Measurements from ENCODE around the gene PFKFB1. TPM values are rescaled to one million over a fixed set of nuclear protein-coding genes. Genes with fewer than 3 reads are reported as not detected.

Gene PFKFB1
- polyA plus RNA-seq, 1 donor (not counting 4 experiments of a cell fraction or from before 2014, with no cell fraction given), result 0.33 TPM

- H3K4me2 ChIP-seq (ENCODE audit: control insufficient read depth, extremely low read depth, insufficient read depth, low read depth, low read length), result no peak overlapping the region
- H3K4me3 ChIP-seq (ENCODE audit: control insufficient read depth in 2 of 3, extremely low read depth in 1 of 3, insufficient read depth in 2 of 3, low read depth in 1 of 3, low read length in 3 of 3), result no peak overlapping the region
- dilution Hi-C loops (cut with MboI; ENCODE audit: extremely low pct_ligation_motif_present, low sequenced_read_pairs), result no loop called here
- no peaks in the 10 kb centered on the region for H3K27me3 ChIP-seq (ENCODE audit: control insufficient read depth, extremely low read depth, insufficient read depth, low read length)
- FAIRE-seq (no peak), DNase-seq (ENCODE audit: low read depth, low spot score) (no peak)
- H3K27ac ChIP-seq (ENCODE audit: control insufficient read depth, insufficient read depth, low read length), result no peak overlapping the region
- H3K9ac ChIP-seq (ENCODE audit: control insufficient read depth, extremely low read depth, insufficient read depth, low read length), result no peak overlapping the region
- H3K4me1 ChIP-seq (ENCODE audit: control insufficient read depth, extremely low read depth, insufficient read depth, low read length), result no peaks in the 10 kb centered on the region
- TF ChIP-seq EZH2 (IDR thresholded peaks at IDR 0.05; ENCODE audit: low read length), result no peak
- TF ChIP-seq, protein P1, sequence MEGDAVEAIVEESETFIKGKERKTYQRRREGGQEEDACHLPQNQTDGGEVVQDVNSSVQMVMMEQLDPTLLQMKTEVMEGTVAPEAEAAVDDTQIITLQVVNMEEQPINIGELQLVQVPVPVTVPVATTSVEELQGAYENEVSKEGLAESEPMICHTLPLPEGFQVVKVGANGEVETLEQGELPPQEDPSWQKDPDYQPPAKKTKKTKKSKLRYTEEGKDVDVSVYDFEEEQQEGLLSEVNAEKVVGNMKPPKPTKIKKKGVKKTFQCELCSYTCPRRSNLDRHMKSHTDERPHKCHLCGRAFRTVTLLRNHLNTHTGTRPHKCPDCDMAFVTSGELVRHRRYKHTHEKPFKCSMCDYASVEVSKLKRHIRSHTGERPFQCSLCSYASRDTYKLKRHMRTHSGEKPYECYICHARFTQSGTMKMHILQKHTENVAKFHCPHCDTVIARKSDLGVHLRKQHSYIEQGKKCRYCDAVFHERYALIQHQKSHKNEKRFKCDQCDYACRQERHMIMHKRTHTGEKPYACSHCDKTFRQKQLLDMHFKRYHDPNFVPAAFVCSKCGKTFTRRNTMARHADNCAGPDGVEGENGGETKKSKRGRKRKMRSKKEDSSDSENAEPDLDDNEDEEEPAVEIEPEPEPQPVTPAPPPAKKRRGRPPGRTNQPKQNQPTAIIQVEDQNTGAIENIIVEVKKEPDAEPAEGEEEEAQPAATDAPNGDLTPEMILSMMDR (optimal IDR thresholded peaks at IDR 0.05 in 1 of 3, IDR thresholded peaks at IDR 0.05 in 1 of 3, conservative IDR thresholded peaks at IDR 0.05 in 1 of 3; ENCODE audit: extremely low read depth in 1 of 3, insufficient read depth in 2 of 3, low read length in 3 of 3), result no peak
- H3K36me3 ChIP-seq (ENCODE audit: control insufficient read depth in 2 of 2, extremely low read depth in 1 of 2, insufficient read depth in 2 of 2, low read length in 2 of 2), result no peaks in the 10 kb centered on the region
- H3K79me2 ChIP-seq (ENCODE audit: control insufficient read depth, insufficient read depth, low read length), result no peaks in the 10 kb centered on the region
- H3K9me1 ChIP-seq (ENCODE audit: control insufficient read depth, extremely low read depth, insufficient read depth, low read length), result no peaks in the 10 kb centered on the region
- no peak overlapping the region for H2AFZ ChIP-seq (ENCODE audit: control insufficient read depth, low read length)
- no peaks in the 10 kb centered on the region for H4K20me1 ChIP-seq (ENCODE audit: control insufficient read depth, extremely low read depth, insufficient read depth, low read length)
- no peaks in the 10 kb centered on the region for H3K9me3 ChIP-seq (ENCODE audit: control insufficient read depth, low read depth, low read length)
Observed at GRCh38 chrX:55028611-55029010, 34.6 kb upstream of the PFKFB1 start.

DNA sequence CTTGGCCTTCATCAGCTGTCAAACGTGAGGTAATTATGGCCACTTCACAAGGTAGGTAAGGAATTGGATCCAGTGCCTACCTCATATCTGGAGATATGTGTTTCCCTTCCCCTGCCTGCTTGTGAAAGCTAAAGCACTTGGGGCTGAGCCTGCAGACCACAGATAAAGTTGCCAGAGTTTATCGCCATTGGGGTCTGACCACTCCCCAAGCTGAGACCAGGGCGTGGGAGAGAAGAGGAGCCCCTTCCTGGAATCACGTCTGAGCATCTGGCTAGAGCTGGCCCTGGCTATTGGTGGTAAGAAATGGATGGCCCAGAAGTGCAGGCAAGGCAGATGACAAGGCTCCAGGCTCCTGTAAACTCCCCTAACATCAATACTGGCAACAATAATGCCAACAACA is 34.1 kb upstream of the PFKFB1 start:
- Histone ChIP-seq H3K79me2 (ENCODE audit: control insufficient read depth, insufficient read depth, low read length) (no peaks in the 10 kb centered on the region), H3K27me3 (ENCODE audit: control insufficient read depth, extremely low read depth, insufficient read depth, low read length) (no peaks in the 10 kb centered on the region), H2AFZ (ENCODE audit: control insufficient read depth, low read length) (no peak overlapping the region), H3K4me1 (ENCODE audit: control insufficient read depth, extremely low read depth, insufficient read depth, low read length) (no peaks in the 10 kb centered on the region), H3K4me2 (ENCODE audit: control insufficient read depth, extremely low read depth, insufficient read depth, low read depth, low read length) (no peak overlapping the region), H3K9ac (ENCODE audit: control insufficient read depth, extremely low read depth, insufficient read depth, low read length) (no peak overlapping the region), H4K20me1 (ENCODE audit: control insufficient read depth, extremely low read depth, insufficient read depth, low read length) (no peaks in the 10 kb centered on the region), H3K4me3 (ENCODE audit: control insufficient read depth in 2 of 3, extremely low read depth in 1 of 3, insufficient read depth in 2 of 3, low read depth in 1 of 3, low read length in 3 of 3) (no peak overlapping the region), H3K9me3 (ENCODE audit: control insufficient read depth, low read depth, low read length) (no peaks in the 10 kb centered on the region), H3K36me3 (ENCODE audit: control insufficient read depth in 2 of 2, extremely low read depth in 1 of 2, insufficient read depth in 2 of 2, low read length in 2 of 2) (no peaks in the 10 kb centered on the region), H3K9me1 (ENCODE audit: control insufficient read depth, extremely low read depth, insufficient read depth, low read length) (no peaks in the 10 kb centered on the region), H3K27ac (ENCODE audit: control insufficient read depth, insufficient read depth, low read length) (no peak overlapping the region)
- no peak for TF ChIP-seq EZH2 (IDR thresholded peaks at IDR 0.05; ENCODE audit: low read length)
- TF ChIP-seq, protein P1 (optimal IDR thresholded peaks at IDR 0.05 in 1 of 3, IDR thresholded peaks at IDR 0.05 in 1 of 3, conservative IDR thresholded peaks at IDR 0.05 in 1 of 3; ENCODE audit: extremely low read depth in 1 of 3, insufficient read depth in 2 of 3, low read length in 3 of 3), result no peak
- DNase-seq (ENCODE audit: low read depth, low spot score) (no peak), FAIRE-seq (no peak)
- dilution Hi-C loops (cut with MboI; ENCODE audit: extremely low pct_ligation_motif_present, low sequenced_read_pairs), result no loop called here
